Mammary epithelial cell (primary cell): ENCODE data around the gene PNPLA3.

Experiments used
- EZH2 ChIP-seq: IDR thresholded peaks from 2 replicates; pipeline ENCODE4 v1.6.1; 2012; ENCODE audit warnings: low read length, inconsistent platforms, borderline replicate concordance
- TF ChIP-seq, protein P1 (sequence below), 2 donors: IDR thresholded peaks in 1 of 2; conservative IDR thresholded peaks in 1 of 2; 2 replicates each; pipeline ENCODE4 v1.5.1; 2011 to 2012; ENCODE audit warnings: inconsistent platforms in 2 of 2, low read length in 2 of 2, mild to moderate bottlenecking in 2 of 2, control low read depth in 1 of 2, low read depth in 1 of 2; ENCODE audit not compliant: insufficient read depth in 1 of 2; ENCODE audit errors: extremely low read depth in 1 of 2

DNA sequence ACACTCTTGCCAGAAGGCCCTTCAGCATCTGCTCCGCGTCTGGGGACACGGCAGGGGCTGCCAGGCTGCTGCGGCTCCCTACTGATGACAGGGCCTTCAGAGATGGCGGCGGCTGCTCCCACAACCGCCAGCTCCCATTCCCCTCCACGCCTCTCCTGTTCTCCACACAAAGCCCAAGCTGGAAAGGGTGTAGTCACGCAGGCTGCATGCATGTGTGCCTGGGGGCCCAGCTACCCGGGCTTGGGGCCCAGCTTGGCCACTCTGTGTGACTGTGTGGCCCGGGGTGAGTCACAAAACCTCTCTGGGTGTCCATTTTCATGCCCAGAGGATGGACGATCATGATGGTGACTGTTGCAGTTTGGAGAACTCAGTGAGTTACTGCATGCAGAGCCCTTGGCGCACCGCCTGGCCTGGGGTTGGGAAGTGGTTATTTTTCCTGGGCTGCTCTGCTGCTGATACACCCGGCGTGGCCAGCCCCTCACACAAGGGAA is 68.8 kb downstream of the PNPLA3 start:
- no peak for TF ChIP-seq EZH2
- TF ChIP-seq, protein P1, sequence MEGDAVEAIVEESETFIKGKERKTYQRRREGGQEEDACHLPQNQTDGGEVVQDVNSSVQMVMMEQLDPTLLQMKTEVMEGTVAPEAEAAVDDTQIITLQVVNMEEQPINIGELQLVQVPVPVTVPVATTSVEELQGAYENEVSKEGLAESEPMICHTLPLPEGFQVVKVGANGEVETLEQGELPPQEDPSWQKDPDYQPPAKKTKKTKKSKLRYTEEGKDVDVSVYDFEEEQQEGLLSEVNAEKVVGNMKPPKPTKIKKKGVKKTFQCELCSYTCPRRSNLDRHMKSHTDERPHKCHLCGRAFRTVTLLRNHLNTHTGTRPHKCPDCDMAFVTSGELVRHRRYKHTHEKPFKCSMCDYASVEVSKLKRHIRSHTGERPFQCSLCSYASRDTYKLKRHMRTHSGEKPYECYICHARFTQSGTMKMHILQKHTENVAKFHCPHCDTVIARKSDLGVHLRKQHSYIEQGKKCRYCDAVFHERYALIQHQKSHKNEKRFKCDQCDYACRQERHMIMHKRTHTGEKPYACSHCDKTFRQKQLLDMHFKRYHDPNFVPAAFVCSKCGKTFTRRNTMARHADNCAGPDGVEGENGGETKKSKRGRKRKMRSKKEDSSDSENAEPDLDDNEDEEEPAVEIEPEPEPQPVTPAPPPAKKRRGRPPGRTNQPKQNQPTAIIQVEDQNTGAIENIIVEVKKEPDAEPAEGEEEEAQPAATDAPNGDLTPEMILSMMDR (conservative IDR thresholded peaks at IDR 0.05 in 1 of 2, IDR thresholded peaks at IDR 0.05 in 1 of 2; ENCODE audit: extremely low read depth in 1 of 2, insufficient read depth in 1 of 2, low read depth in 1 of 2, low read length in 2 of 2), result no peak
